GM21723 (cell line): ENCODE results near the gene MAP1LC3B2.
"Not testable (repeated sequence)": the region's sequence is repeated elsewhere in the genome, so short reads cannot be mapped to it uniquely, and the experiment has no call there.

Experiments used
- ATAC-seq: cut with Tn5 transposase; IDR thresholded peaks from one replicate; pipeline ENCODE4 v1.9.1; 2021; ENCODE audit warnings: mild to moderate bottlenecking, moderate library complexity; ENCODE audit not compliant: unreplicated experiment

MAP1LC3B2 gene

GRCh38 chr12:116556964-116557698, 2.0 kb upstream of the MAP1LC3B2 start:
- no peak for ATAC-seq

DNA sequence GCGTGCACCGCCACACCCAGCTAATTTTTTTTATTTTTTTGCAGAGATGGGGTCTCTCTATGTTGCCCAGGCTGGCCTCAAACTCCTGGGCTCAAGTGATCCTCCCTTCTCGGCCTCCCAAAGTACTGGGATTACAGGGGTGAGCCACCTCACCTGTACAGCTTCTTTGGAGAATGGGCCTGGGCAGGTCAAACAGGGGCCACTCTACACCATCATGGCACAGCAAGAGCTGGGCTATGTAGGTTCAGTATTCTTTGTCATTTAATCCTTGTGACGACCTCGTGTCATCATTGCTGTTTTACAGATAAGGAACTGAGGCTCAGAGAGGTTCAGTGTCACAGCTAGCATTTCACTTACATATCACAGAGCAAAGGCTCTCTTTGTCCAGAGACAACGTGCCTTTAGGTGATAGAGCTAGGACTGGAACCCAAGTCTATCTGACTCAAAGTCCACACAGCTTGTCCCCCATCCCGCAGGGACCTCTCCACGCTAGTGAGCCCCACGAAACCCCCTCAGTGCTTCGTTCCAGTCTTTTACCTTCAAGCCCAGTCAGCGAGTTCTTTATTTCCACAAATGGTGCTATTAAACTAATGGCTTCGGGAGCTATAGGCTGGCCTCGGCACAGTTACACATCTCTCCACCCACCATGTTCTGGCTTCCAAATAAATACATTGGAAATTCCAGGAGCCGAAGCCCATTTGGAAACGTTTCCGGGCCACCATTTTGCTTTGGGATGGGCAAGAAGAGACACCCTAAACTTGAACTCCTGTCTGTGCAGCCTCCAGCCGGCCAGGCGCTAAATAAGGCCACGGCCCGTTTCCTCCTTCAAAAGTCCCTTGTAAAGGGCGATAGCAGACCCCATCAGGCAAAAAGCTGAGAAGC, 660 bp upstream of the MAP1LC3B2 start:
- ATAC-seq: no peak

GRCh38 chr12:116561181-116561821, 2.1 kb downstream of the MAP1LC3B2 start:
- no peak for ATAC-seq

DNA sequence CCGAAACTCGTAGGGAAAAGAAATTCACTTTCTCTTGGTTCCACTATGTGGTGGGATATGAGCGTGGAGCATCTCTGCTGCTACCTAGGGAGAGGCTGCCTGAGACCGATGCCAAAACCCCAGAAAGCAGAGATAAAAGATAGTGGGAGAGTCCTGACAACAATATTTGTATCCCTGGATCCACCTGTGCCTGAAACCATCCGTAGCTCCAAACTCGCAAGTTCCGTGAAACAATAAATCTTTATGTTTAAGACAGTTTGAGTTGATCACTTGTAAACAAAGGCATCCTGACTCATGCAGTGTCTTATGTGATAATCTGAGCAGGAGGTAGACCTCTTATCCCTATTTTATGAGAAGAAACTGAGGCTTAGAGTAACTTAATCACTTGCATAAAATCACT, 2.9 kb downstream of the MAP1LC3B2 start:
- ATAC-seq: no peak

GRCh38 chr12:116563262-116563661, 4.1 kb downstream of the MAP1LC3B2 start:
- ATAC-seq: no peak

DNA sequence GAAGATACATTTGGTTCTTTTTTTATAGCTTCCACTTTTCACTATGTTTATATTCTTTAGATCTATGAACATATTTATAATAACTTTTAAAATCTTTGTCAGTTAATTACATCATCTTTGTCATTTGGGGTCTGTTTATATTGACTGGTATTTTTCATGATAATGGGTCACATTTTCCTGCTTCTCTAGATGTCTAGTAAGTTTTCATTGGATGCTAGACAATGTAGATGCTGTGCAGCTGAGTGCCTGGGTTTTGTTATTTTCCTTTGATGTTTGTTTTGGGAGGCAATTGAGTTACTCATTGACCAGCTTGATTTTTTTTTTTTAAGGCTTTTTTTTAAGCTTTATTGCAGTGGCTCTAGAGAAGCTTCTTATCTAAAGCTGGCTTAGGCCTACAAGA, 4.9 kb downstream of the MAP1LC3B2 start:
- no peak for ATAC-seq

DNA sequence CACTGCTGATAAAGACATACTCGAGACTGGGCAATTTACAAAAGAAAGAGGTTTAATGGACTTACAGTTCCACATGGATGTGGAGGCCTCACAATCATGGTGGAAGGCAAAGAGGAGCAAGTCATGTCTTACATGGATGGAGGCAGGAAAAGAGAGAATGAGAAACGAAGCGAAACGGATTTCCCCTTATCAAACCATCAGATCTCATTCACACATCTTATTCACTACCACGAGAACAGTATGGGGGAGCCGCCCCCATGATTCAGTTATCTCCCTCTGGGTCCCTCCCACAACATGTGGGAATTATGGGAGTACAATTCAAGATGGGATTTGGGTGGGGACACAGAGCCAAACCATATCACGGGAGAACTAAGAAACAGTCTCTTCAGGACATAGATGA, 6.0 kb downstream of the MAP1LC3B2 start:
- not testable (repeated sequence) for ATAC-seq

DNA sequence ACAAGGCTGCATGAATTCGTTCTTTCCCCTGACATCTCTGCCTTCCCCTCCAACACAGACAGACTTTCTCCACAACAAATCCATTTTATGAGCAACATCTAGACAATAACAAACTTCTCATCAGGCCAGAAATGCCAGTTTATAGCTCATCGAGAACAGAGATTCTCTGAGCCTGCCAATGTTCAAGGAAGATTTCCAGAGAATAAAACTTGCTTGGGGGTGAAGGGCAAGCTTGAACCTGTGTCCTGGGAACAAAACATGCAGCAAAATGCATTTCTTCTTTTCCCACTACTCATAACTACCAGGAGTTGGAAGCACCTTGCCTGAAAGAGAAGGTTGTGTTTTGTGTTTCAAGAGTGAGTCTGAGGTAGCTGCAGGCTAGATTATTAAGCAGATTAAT, 6.8 kb downstream of the MAP1LC3B2 start:
- ATAC-seq: no peak

DNA sequence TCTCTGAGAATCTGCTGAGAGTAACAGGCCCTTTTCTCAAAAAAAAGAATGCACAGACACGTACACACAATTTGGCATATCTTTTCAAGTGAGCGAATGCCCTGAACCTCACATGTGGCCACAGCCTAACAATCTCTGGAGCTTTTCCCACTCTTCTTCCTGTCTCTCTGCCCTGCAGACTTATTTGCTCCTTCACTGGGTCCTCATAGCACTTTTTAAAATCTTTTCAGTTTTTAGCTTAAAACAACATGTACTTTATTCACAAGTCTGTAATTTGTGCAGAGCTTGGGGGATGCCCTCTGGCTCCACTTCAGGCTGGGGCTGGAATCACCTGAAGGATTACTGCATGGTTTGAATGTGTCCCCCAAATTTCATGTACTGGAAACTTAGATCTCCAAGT, 9.0 kb downstream of the MAP1LC3B2 start:
- no peak for ATAC-seq

GRCh38 chr12:116571089-116571488, 11.9 kb downstream of the MAP1LC3B2 start:
- ATAC-seq: no peak

GRCh38 chr12:116573776-116574175, 14.6 kb downstream of the MAP1LC3B2 start:
- no peak for ATAC-seq

GRCh38 chr12:116575754-116576153, 16.6 kb downstream of the MAP1LC3B2 start:
- ATAC-seq: not testable (repeated sequence)

DNA sequence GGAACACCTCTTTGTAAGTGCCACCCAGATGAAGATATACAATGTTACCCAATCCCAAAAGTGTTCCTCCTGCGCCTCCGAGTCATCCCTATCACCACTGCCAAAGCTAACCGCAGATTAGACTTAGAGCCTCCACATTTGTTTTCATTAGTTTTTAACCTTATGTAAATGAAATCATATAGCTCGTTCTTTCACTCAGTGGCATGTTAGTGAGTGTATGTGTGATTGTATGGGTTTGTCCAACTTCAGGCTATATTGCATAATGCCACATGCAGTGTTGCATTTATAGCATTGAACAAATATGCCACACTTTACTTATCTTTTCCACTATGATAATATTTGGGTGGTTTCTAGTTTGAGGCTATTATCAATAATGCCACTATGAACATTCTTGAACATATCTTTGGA, 18.0 kb downstream of the MAP1LC3B2 start:
- ATAC-seq: no peak

- no peak for ATAC-seq
These were observed 18.9 kb downstream of the MAP1LC3B2 start for GRCh38 chr12:116578051-116578450.

DNA sequence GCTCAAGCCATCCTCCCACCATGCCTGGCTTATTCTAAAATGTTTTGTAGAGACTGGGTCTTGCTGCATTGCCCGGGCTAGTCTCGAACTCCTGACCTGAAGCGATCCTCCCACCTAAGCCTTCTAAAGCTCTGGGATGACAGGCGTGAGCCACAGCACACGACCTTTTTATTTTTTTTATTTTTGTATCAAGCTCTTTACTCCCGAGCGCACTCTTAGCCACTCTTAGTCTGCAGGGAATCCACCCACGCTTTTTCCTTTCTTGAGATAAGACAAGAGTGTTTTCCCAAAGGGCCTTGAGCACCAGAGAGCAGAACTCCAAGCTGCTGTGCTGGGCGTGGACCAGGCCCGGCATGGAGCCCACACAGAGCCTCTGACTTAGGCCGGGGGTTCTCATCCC, 23.4 kb downstream of the MAP1LC3B2 start:
- no peak for ATAC-seq

- ATAC-seq: no peak
These were observed 24.0 kb downstream of the MAP1LC3B2 start for GRCh38 chr12:116583129-116583694.

GRCh38 chr12:116587270-116587669, 28.1 kb downstream of the MAP1LC3B2 start:
- ATAC-seq: no peak

DNA sequence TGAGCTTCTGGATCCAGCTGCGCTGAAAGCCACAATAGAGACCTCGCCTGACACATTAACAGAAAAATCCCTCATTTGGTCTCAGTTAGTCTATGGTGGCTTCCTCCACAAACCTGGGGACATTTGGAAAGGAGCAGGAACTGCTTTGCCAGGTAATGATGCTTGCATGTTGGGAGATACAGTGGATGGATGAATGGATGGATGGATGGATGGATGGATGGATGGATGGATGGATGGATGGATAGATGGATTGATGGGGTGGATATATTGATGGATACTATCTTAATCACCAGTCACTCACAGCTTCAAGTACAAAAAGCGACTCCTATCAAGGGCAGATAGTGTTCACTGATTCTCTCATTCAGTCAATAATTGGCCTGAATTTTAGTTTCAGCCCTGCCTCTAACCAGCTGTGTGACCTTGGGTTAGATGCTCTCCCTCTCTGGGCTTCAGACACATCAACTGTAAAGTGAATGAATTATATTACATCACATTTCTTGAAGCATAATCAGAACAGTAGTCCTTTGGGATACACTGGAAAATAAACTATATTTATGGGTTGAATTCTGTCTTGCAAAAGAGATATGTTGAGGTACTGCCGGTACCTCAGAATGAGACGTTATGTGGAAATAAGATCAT, 29.3 kb downstream of the MAP1LC3B2 start:
- no peak for ATAC-seq

GRCh38 chr12:116589581-116589980, 30.4 kb downstream of the MAP1LC3B2 start:
- ATAC-seq: no peak

GRCh38 chr12:116590561-116590960, 31.4 kb downstream of the MAP1LC3B2 start:
- ATAC-seq: no peak
